T47D (cell line): ENCODE data around the gene CMTR1.
"Not testable (repeated sequence)": the region's sequence is repeated elsewhere in the genome, so short reads cannot be mapped to it uniquely, and the experiment has no call there.

Experiments used
- DNase-seq, 2 experiments: peaks; one replicate each; pipeline versions ENCODE4 v3.0.0 to v3.0.0-alpha.2; 2011 to 2012; ENCODE audit warnings: low read depth in 1 of 2, low spot score in 1 of 2
- JUND ChIP-seq: IDR thresholded peaks from 2 replicates; pipeline ENCODE4 v1.6.1; 2012; ENCODE audit warnings: low read depth
- in situ Hi-C: cut with HindIII; loops from 2 replicates; pipeline ENCODE4 v1.10.0; 2016; ENCODE audit warnings: low sequenced_read_pairs, low pct_unique_long_range_greater_than_20kb

The CMTR1 gene

GRCh38 chr6:37492991-37493660, 60.1 kb downstream of the CMTR1 start:
- no peak for DNase-seq
- in situ Hi-C loops = no loop called here
- TF ChIP-seq JUND = no peak

- in situ Hi-C loops = no loop called here
- DNase-seq = no peak
- no peak for TF ChIP-seq JUND
Observed at GRCh38 chr6:37493661-37493995, 60.6 kb downstream of the CMTR1 start.

GRCh38 chr6:37495244-37495934, 62.4 kb downstream of the CMTR1 start:
- DNase-seq = no peak
- in situ Hi-C loops = no loop called here
- TF ChIP-seq JUND = no peak

- in situ Hi-C loops = no loop called here
- no peak for TF ChIP-seq JUND
- DNase-seq = peak in 1 of 2 experiments; percentile 30
Observed at GRCh38 chr6:37496951-37497885, 64.2 kb downstream of the CMTR1 start.

- no peak for TF ChIP-seq JUND
- DNase-seq = peak; percentile 85 to 98
- in situ Hi-C loops = no loop called here
Observed at GRCh38 chr6:37499433-37500293, 66.6 kb downstream of the CMTR1 start, which contains the start of gene CCDC167. CCDC167 (minus strand) TSS chr6:37499893; CDS start chr6:37499863, 30 bp downstream.

GRCh38 chr6:37500294-37500608, 67.2 kb downstream of the CMTR1 start:
- no peak for DNase-seq
- no peak for TF ChIP-seq JUND
- in situ Hi-C loops = no loop called here

- in situ Hi-C loops = not testable (repeated sequence)
Observed at GRCh38 chr6:37500904-37501303, 67.9 kb downstream of the CMTR1 start.

GRCh38 chr6:37501632-37502491, 68.8 kb downstream of the CMTR1 start:
- no peak for TF ChIP-seq JUND
- DNase-seq = no peak
- in situ Hi-C loops = no loop called here

More at GRCh38 chr6:37500904-37501303, 67.9 kb downstream of the CMTR1 start:
- DNase-seq = not testable (repeated sequence)

- no peak for DNase-seq
- TF ChIP-seq JUND = no peak
Observed at GRCh38 chr6:37502703-37503291, 69.8 kb downstream of the CMTR1 start.

GRCh38 chr6:37503309-37503965, 70.4 kb downstream of the CMTR1 start:
- DNase-seq = no peak
- in situ Hi-C loops = no loop called here
- TF ChIP-seq JUND = no peak

More at GRCh38 chr6:37502703-37503291, 69.8 kb downstream of the CMTR1 start:
- in situ Hi-C loops = no loop called here
